DND-41 (cell line): ENCODE measurements around the gene RETREG2.

Experiments used
- EZH2 ChIP-seq: IDR thresholded peaks from 3 replicates; pipeline ENCODE4 v1.6.1; 2012; ENCODE audit warnings: borderline replicate concordance, low read depth, mild to moderate bottlenecking, moderate library complexity, low read length, inconsistent platforms; ENCODE audit not compliant: severe bottlenecking
- TF ChIP-seq, protein P1 (sequence below): IDR thresholded peaks from 2 replicates; pipeline ENCODE4 v1.5.1; 2012; ENCODE audit warnings: borderline replicate concordance, low read length, moderate library complexity, mild to moderate bottlenecking; ENCODE audit not compliant: poor library complexity, severe bottlenecking; ENCODE audit errors: extremely low read depth

DNA sequence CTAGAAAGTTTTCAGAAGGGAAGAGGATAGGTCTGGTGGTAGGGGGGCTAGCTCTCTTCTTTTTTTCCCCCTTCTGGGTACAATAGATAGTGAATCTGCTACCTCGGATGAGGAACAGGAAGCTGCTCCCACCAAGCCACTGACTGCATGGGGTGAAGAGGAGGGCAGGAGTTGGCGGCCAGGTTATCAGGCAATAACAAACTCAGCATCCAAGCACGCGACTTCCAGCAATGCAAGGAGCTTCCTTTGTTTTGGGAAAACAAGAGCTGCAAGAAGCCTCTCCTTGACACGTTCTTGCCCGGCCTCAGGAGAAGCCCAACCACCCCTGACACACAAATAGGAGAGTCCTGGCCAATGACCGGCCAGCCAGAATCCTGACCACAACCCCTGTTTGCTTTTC, 49.7 kb upstream of the RETREG2 start:
- TF ChIP-seq, protein P1, sequence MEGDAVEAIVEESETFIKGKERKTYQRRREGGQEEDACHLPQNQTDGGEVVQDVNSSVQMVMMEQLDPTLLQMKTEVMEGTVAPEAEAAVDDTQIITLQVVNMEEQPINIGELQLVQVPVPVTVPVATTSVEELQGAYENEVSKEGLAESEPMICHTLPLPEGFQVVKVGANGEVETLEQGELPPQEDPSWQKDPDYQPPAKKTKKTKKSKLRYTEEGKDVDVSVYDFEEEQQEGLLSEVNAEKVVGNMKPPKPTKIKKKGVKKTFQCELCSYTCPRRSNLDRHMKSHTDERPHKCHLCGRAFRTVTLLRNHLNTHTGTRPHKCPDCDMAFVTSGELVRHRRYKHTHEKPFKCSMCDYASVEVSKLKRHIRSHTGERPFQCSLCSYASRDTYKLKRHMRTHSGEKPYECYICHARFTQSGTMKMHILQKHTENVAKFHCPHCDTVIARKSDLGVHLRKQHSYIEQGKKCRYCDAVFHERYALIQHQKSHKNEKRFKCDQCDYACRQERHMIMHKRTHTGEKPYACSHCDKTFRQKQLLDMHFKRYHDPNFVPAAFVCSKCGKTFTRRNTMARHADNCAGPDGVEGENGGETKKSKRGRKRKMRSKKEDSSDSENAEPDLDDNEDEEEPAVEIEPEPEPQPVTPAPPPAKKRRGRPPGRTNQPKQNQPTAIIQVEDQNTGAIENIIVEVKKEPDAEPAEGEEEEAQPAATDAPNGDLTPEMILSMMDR: no peak
- TF ChIP-seq EZH2: no peak
